HepG2 (cell line): ENCODE results near the gene GNB1. TPM values are rescaled to one million over a fixed set of nuclear protein-coding genes. Genes with fewer than 3 reads are reported as not detected.

Experiments used
- ATAC-seq: fragments of 200-7000 bp; cut with Tn5 transposase; 3 replicates; pipeline ENCODE4 v1.9.1; 2020; ENCODE audit warnings: mild to moderate bottlenecking, moderate library complexity
- BruUV-seq: library from RNA; stranded (reverse); fragments of 400-500 nt; replicated peaks from 2 replicates; lab custom pipeline; 2021; lab: Mats Ljungman, UMichigan
- CTCF ChIA-PET: fragments of 300-600 bp; formaldehyde crosslinking; extraction: SDS; loops from one replicate; lab custom pipeline; 2021; ENCODE audit warnings: low total read pairs, inconsistent platforms, low intra/inter-chr PET ratio; lab: Yijun Ruan, JAX
- POLR2A ChIA-PET: fragments of 350-600 bp; sonication (Branson Sonifier 250); formaldehyde crosslinking; loops from one replicate; lab custom pipeline; 2020; ENCODE audit warnings: antibody characterized with exemption, inconsistent platforms; lab: Yijun Ruan, JAX
- DNase-seq: peaks from one replicate; pipeline ENCODE4 v3.0.0-alpha.2; 2015; ENCODE audit warnings: low spot score
- FAIRE-seq: peaks from 3 replicates; lab custom pipeline; 2011; peaks lifted over from hg19 to GRCh38; lab: Jason Lieb, UNC
- H2AFZ ChIP-seq: one replicate; pipeline ENCODE4 v1.6.1; 2011; ENCODE audit warnings: low read length, inconsistent platforms
- H3K27ac ChIP-seq: fragments of 300-600 bp; 3 replicates; pipeline ENCODE4 v1.8.0; 2011; ENCODE audit warnings: mixed run types, mild to moderate bottlenecking, mixed read lengths, low read length, inconsistent platforms; ENCODE audit not compliant: insufficient read depth; ENCODE audit errors: extremely low read length
- H3K27me3 ChIP-seq, 2 experiments: fragments of 200-600 bp in 1 of 2; 2 replicates in 1 of 2; 3 replicates in 1 of 2; pipeline versions ENCODE4 v1.6.0 to v1.8.0; 2011; ENCODE audit warnings: low read length in 2 of 2, mild to moderate bottlenecking in 2 of 2, moderate library complexity in 2 of 2, inconsistent platforms in 1 of 2; ENCODE audit not compliant: insufficient read depth in 2 of 2, control insufficient read depth in 1 of 2
- H3K36me3 ChIP-seq, 2 experiments: fragments of 200-600 bp in 1 of 2; replicated peaks in 1 of 2; 2 replicates in 1 of 2; 3 replicates in 1 of 2; pipeline versions ENCODE4 v1.5.1 to v1.8.0; 2011; ENCODE audit warnings: low read length in 2 of 2, inconsistent platforms in 1 of 2; ENCODE audit not compliant: insufficient read depth in 2 of 2, control insufficient read depth in 1 of 2
- H3K4me1 ChIP-seq: 2 replicates; pipeline ENCODE4 v1.5.1; 2012; ENCODE audit warnings: low read length, inconsistent platforms; ENCODE audit not compliant: insufficient read depth
- H3K4me2 ChIP-seq: 2 replicates; pipeline ENCODE4 v1.6.0; 2011; ENCODE audit warnings: low read depth, low read length, inconsistent platforms
- H3K4me3 ChIP-seq, 3 experiments: fragments of 200-600 bp in 1 of 3; sonication (generic), shearing (Covaris generic) in 1 of 3; replicated peaks in 1 of 3; 2 replicates each; pipeline ENCODE4 v1.5.1; 2011 to 2016; ENCODE audit warnings: low read length in 3 of 3, inconsistent platforms in 2 of 3, low read depth in 2 of 3, mild to moderate bottlenecking in 2 of 3, control low read depth in 1 of 3, mixed read lengths in 1 of 3; ENCODE audit not compliant: insufficient read depth in 1 of 3
- H3K79me2 ChIP-seq: one replicate; pipeline ENCODE4 v1.6.1; 2011; ENCODE audit warnings: low read length, inconsistent platforms; ENCODE audit not compliant: insufficient read depth
- H3K9ac ChIP-seq: 2 replicates; pipeline ENCODE4 v1.6.0; 2011; ENCODE audit warnings: mild to moderate bottlenecking, low read depth, low read length, inconsistent platforms; ENCODE audit not compliant: insufficient read depth
- H3K9me3 ChIP-seq: 2 replicates; pipeline ENCODE4 v1.5.1; 2012; ENCODE audit warnings: mild to moderate bottlenecking, low read length
- H4K20me1 ChIP-seq: 2 replicates; pipeline ENCODE4 v1.6.0; 2011; ENCODE audit warnings: inconsistent platforms, mild to moderate bottlenecking, low read length, moderate library complexity; ENCODE audit not compliant: insufficient read depth
- NFE2 ChIP-seq: sonication (generic); formaldehyde crosslinking; IDR thresholded peaks from 2 replicates; pipeline ENCODE4 v1.4.0; 2020; ENCODE audit warnings: missing genetic modification reagents
- ZFYVE20 ChIP-seq: sonication (generic); formaldehyde crosslinking; IDR thresholded peaks from 2 replicates; pipeline ENCODE4 v1.8.0; 2023; ENCODE audit warnings: low read depth, mild to moderate bottlenecking, moderate library complexity, missing genetic modification reagents, borderline replicate concordance
- ZNF563 ChIP-seq: sonication (generic); formaldehyde crosslinking; IDR thresholded peaks from 2 replicates; pipeline ENCODE4 v1.8.0; 2022; ENCODE audit warnings: mild to moderate bottlenecking, moderate library complexity, missing genetic modification reagents
- ZNF605 ChIP-seq: sonication (generic); formaldehyde crosslinking; IDR thresholded peaks from 2 replicates; pipeline ENCODE4 v1.8.0; 2022; ENCODE audit warnings: mild to moderate bottlenecking, missing genetic modification reagents
- ZNF841 ChIP-seq: sonication (generic); formaldehyde crosslinking; IDR thresholded peaks from 2 replicates; pipeline ENCODE4 v1.8.1; 2023; ENCODE audit warnings: missing genetic modification reagents, borderline replicate concordance
- WGBS: methylation state at CpG from one replicate; pipeline ENCODE4 v1.1.6; 2017; ENCODE audit warnings: low lambda C conversion rate; 5-methylcytosine and 5-hydroxymethylcytosine counted together
- in situ Hi-C: cut with HindIII; loops from 2 replicates; pipeline ENCODE4 v1.10.0; 2017; ENCODE audit warnings: low pct_unique_long_range_greater_than_20kb; ENCODE audit not compliant: extremely low pct_ligation_motif_present
- intact Hi-C: fragments of 100-400 bp; cut with micrococcal nuclease; formaldehyde crosslinking; loops from one replicate; pipeline ENCODE4 v1.10.0; 2022; ENCODE audit not compliant: unreplicated experiment
- polyA plus RNA-seq, 8 experiments: library from polyadenylated mRNA; depleted of rRNA in 3 of 8; stranded (reverse) in 7 of 8; unstranded in 1 of 8; fragments of >200 nt; fragmentation: Illumina TruSeq in 4 of 8; extraction: Trizol in 4 of 8; gene quantifications; 2 replicates each; pipeline versions ENCODE4 v1.2.1 to v1.2.3, GENCODE V29; 2011 to 2016; ENCODE audit warnings: low read depth in 4 of 8, missing spikeins in 1 of 8, mixed read lengths in 1 of 8; ENCODE audit not compliant: insufficient read depth in 1 of 8
- total RNA-seq, 5 experiments: library from RNA; depleted of rRNA; stranded (reverse); fragments of >200 nt; fragmentation: Illumina TruSeq; extraction: Trizol; gene quantifications; 2 replicates each; pipeline ENCODE4 v1.2.3, GENCODE V29; 2016; ENCODE audit warnings: low read depth in 1 of 5
- TF ChIP-seq, protein P1 (sequence below): fragments of 450-650 bp; IDR thresholded peaks from 2 replicates; pipeline ENCODE4 v1.6.1; 2016

Gene GNB1
- total and polyA plus RNA-seq, 2 of the 13 experiments (the other 11 are each of a cell fraction or from before 2014, with no cell fraction given) = 66.2 to 327 TPM

DNA sequence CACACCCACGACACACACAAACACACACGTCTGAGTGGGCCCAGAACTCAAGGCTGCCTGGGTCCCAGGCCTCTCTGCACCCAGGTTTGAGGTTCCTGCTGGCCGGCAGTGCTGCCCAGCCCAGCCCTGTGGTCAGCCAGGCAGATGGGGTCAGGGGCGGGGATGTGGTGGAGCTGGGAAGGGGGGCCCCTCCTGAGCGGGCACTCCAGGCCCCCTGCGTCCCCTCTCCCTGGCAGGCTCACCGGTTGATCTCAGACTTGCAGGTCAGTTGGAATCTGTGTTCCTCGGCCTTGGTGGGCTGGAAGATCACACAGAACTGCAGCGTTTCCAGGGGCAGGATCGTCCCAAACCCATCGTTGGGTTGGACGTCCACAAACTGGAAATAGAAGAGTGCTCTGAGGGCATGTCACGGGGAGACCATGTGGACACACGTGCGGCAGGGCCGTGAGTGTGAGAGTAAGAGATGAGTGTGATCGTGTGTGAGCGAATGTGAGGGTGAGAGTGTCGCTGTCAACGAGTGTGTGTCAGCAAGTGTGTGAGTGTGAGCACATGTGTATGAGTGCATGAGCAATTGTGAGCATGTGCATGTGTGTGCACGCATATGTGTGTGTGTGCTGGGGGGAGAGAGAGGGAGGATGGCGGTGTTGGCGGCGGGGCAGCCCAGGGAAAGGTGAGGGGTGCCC is 47.9 kb upstream of the GNB1 start:
- H3K9ac ChIP-seq = no peak overlapping the region
- no peaks in the 10 kb centered on the region for H3K27me3 ChIP-seq
- FAIRE-seq = no peak
- BruUV-seq = no TSS peak
- POLR2A ChIA-PET = no interaction called here
- H3K36me3 ChIP-seq = no peaks in the 10 kb centered on the region; a peak in 1 of 5 replicates
- CTCF ChIA-PET = no interaction called here
- intact Hi-C loops (no loop called here), in situ Hi-C loops (no loop called here)
- DNase-seq = no peak
- no peaks in the 10 kb centered on the region for H3K9me3 ChIP-seq
- WGBS = 95% methylated on average over 22 of the region's 24 CpGs
- no peak overlapping the region for H2AFZ ChIP-seq
- H4K20me1 ChIP-seq = no peaks in the 10 kb centered on the region
- H3K4me3 ChIP-seq = no peak overlapping the region
- peaks cover 48% of the 10 kb centered on the region for H3K4me1 ChIP-seq
- H3K4me2 ChIP-seq = no peak overlapping the region
- ATAC-seq = no peak
- H3K79me2 ChIP-seq = peaks cover 10% of the 10 kb centered on the region
- H3K27ac ChIP-seq = no peak overlapping the region
- no peak for TF ChIP-seq NFE2 (CRISPR knock-in tag)
- TF ChIP-seq, protein P1, sequence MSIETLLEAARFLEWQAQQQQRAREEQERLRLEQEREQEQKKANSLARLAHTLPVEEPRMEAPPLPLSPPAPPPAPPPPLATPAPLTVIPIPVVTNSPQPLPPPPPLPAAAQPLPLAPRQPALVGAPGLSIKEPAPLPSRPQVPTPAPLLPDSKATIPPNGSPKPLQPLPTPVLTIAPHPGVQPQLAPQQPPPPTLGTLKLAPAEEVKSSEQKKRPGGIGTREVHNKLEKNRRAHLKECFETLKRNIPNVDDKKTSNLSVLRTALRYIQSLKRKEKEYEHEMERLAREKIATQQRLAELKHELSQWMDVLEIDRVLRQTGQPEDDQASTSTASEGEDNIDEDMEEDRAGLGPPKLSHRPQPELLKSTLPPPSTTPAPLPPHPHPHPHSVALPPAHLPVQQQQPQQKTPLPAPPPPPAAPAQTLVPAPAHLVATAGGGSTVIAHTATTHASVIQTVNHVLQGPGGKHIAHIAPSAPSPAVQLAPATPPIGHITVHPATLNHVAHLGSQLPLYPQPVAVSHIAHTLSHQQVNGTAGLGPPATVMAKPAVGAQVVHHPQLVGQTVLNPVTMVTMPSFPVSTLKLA = peak; percentile 89
- TF ChIP-seq, all 625 proteins: peak for 1

DNA sequence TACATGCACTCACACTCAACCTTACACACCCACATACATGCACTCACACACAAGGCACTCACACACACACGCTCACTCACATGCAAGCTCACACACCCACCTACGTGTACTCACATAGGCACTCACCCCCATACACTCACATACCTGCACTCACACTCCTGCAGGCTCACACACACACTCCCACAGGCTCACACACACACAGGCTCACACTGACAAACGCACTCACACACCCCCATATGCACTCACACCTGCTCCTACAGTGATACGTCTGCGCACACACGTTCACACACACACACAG is 47.3 kb upstream of the GNB1 start:
- no peaks in the 10 kb centered on the region; a peak in 1 of 5 replicates for H3K36me3 ChIP-seq
- H2AFZ ChIP-seq = no peak overlapping the region
- CTCF ChIA-PET = no interaction called here
- H3K27me3 ChIP-seq = no peaks in the 10 kb centered on the region
- BruUV-seq = no TSS peak
- TF ChIP-seq ZNF563 (CRISPR knock-in tag) (no peak), ZFYVE20 (CRISPR knock-in tag) (no peak), ZNF841 (CRISPR knock-in tag) (no peak), ZNF605 (no peak)
- in situ Hi-C loops = no loop called here
- no peak overlapping the region for H3K9ac ChIP-seq
- intact Hi-C loops = no loop called here
- H3K79me2 ChIP-seq = peaks cover 5% of the 10 kb centered on the region
- DNase-seq = no peak
- H3K9me3 ChIP-seq = no peaks in the 10 kb centered on the region
- WGBS = 80% methylated on average over 6 of the region's 6 CpGs
- H3K4me2 ChIP-seq = no peak overlapping the region
- H3K27ac ChIP-seq = no peak overlapping the region
- FAIRE-seq = no peak
- H4K20me1 ChIP-seq = no peaks in the 10 kb centered on the region
- POLR2A ChIA-PET = no interaction called here
- H3K4me3 ChIP-seq = no peak overlapping the region
- peaks cover 43% of the 10 kb centered on the region for H3K4me1 ChIP-seq
- no peak for ATAC-seq
